Stimulated activated CD8-positive, alpha-beta memory T cell treated with anti-CD3 and anti-CD28 coated beads, Interleukin-15, amount 100 ng/mL, for 1 hour (primary cell): Measurements from ENCODE around the gene UBE2L3.
"Not testable (repeated sequence)": the region's sequence is repeated elsewhere in the genome, so short reads cannot be mapped to it uniquely, and the experiment has no call there.

Experiments
- DNase-seq: peaks from one replicate; pipeline ENCODE4 v3.0.0-alpha.2; 2020; ENCODE audit warnings: low read depth

UBE2L3 gene

DNA sequence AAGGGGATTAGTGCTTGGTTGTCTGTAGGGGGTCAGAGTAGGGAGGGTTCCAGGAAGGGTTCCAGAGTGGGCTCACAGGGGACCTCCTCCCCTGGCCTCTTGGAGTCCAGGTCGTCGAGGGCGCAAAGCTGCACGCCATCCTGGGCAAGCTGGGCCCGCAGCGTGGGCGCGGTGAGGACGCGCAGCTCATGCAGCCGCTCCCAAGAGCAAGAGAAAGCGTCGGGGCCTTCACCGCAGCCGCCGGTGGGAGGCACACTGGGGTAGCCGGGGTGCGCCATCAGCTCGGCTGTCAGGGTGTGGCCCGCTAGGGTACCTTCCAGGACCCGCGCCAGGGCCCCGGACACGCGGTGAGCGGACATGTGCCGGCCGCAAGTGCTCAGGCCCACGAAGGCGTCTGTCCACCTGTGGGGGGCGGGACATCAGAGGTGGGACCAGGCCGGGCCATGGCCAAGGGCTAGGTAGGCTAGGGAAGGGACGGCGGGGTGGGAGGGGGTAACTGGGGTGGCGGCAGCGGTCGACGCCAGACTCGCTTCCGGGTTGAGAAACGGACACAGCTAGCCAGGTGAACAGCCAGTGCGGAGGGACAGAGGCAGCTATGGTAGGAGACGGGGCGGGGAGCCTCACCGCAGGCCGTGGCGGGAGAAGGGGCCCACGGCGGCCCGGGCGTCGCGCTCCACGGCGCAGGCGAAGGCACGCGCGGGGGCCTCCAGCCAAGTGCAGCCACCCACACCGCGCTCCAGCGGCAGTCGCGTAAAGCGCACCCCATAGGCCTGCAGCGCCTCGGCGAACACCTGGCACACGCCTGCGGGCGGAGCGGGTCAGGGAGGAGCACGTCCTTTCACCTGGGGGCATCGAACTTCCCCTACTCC, 61.1 kb downstream of the UBE2L3 start:
- no peak for DNase-seq

DNA sequence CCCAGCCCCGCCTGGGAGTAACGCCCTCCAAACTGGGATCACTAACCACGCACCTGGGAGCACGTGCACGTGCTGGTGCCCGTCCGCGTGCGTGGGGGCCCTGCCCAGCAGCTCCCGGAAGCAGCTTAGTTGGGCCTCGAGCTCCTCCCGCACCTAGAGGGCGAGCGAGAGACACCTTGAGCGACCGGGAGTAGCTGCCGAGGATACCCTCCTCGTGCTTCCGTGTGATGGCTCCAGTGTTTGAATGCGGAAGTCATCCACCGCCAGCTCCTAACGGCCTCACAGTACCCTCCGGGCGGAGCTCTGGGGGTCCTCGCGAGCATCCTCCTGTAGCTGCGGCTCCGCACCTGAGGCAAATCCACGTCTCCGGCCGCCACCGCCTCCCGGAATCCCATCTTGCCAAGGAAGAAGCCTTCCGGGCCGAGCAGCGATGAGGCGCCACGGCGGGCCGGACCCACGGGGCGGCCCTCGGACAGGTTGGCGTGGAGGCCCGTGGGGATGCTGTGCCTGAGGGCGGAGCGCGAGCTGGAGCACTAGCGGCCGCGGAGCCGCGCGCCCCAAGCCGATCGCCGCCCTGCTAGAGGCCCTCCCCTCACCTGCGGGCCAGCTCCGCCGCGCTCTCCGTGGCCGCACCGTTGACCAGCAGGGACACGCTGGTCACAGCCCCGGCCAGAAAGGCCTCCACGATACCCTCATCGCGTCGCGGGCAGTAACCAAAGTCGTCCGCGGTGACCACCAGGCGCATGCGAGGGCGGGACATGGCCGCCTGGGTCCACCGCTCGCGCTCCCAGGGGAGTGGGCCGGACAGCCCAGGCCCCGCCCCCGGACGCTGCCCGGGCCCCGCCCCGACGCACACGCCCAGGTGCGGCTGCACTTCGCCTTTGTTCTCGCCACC, 62.0 kb downstream of the UBE2L3 start, which contains the start of gene YDJC:
YDJC (minus strand) TSS at position 768 of the 895 bp plus-strand sequence; CDS start at position 760, 8 bp downstream.
- DNase-seq: peak; percentile 92

DNA sequence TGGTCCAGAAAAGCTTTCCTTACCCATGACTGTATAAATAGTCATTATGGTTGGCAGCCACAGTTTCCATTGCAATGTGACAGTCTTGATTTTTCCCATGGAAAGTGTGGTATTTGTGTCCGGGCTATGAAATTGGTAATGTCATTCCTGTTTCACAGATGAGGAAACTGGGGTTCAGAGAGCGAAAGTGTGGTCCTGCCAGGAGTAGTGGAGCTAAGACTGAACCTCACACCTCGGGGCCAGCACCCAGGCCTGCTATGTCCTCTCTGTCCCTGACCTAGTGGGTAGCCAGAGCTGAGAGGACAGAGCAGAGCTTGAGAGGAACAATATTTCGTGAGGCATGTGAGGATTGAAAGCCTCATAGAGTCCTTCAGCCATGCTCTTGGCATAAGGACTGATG, 63.5 kb downstream of the UBE2L3 start:
- no peak for DNase-seq

DNA sequence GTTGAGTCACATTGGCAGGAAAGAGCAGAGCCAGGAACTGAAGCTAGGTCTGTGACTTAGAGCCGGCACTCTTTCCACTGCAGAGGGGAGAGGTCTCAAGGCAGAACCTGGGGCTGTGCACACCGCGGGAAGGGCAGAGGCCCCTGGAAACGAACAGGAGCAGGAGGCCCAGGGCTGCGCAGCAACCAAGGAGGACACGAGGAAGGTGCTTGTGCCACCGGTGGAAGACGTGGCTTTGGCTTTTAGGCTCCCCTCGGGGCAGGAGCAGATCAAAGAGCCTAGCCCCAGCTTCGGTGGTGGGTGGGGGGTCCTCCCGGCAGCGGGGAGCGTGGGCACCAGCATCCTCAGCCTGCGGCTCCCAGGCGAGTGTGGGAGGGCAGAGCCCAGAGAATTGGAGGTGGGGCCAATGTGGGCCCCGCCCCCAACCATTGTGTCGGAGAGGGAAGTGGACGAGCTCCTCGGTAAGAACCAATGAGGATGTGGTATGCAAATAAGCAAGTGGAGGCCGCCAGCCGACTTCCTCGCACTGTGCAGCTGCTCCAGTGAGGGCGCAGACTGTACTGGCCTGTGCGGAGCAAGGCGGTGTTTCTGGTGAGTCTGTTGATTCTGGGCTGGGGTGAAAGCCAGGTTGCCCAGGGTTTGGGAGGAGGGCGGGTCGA, 64.9 kb downstream of the UBE2L3 start, which contains the start of gene CCDC116:
CCDC116 (plus strand) TSS at position 524 of the 659 bp plus-strand sequence. CDS start 422 bp downstream, outside the sequence.
- DNase-seq: peak; percentile 37

DNA sequence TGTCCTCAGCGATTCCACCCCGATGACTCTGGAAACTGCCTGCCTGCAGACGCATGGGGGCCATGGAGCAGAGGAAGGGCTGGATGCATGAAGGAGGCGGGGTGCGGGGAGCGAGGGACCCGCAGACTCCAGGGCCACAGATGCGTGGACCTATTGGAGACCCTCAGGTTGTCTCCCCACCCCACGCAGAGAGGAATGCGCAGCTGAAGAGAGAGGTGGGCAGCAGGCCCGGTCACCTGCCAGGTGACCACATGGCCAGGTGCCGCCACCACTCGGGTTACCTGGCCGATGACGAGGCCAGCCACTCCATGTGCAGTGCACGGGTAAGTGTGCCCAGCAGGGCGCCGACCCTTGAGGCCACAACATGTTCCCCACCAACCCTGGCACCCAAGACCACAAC, 65.4 kb downstream of the UBE2L3 start:
- DNase-seq: no peak

DNA sequence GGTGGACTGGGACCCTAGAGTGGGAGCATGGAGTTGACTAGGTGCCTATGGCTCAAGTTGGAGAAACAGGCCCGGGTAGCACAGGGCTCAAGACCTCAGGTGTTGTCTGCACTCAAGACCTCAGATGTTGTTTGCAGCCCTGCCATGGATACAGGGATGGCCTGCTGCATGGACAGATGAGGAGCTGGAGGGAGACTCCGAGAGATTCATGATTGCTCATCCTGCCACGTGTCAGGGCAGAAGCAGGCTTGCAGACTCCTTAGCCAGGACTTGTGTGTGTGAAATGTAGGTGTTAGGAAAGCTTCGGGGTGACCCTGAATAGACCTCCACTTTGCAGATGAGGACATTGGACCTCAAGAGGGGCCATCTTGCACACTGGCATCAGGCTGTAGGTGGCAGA, 66.0 kb downstream of the UBE2L3 start:
- no peak for DNase-seq

DNA sequence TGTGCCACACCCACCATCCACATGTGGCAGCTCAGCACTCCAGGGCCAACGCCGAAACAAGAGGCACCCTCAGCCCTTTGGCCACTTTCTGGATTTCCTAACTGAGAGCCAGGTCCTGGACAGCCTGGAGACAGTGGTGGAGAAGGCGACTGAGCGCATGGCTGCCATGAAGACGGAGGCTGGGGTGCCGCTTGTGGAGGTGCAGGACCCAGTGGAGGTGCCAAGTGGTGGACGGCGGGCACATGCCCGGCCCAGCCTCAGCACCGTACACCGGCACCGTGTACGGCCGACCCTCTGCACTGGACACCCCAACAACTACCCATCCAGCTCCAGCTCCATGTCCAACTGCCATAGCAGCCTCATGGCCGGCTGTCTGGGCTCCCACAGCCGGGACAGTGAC, 66.6 kb downstream of the UBE2L3 start:
- no peak for DNase-seq

DNA sequence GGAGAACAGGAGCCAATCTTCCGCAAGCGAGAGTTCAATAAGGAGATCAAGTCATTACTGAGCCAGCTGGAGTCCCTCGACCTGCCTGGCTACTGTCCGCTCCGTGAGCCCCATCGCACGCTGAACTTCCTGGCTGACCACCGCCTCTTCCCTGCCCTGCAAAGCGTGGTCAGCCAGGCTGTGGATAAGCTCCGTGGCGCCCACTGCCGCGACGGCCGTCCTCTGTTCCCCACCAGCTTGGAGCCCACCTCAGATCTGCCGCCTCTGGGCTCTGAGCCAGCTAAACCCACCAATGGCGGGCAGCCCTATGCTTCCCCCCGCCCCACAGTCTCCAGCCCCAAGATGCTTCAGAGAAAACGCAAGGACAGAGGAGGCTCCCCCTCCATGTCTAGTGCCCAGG, 67.3 kb downstream of the UBE2L3 start:
- no peak for DNase-seq

DNA sequence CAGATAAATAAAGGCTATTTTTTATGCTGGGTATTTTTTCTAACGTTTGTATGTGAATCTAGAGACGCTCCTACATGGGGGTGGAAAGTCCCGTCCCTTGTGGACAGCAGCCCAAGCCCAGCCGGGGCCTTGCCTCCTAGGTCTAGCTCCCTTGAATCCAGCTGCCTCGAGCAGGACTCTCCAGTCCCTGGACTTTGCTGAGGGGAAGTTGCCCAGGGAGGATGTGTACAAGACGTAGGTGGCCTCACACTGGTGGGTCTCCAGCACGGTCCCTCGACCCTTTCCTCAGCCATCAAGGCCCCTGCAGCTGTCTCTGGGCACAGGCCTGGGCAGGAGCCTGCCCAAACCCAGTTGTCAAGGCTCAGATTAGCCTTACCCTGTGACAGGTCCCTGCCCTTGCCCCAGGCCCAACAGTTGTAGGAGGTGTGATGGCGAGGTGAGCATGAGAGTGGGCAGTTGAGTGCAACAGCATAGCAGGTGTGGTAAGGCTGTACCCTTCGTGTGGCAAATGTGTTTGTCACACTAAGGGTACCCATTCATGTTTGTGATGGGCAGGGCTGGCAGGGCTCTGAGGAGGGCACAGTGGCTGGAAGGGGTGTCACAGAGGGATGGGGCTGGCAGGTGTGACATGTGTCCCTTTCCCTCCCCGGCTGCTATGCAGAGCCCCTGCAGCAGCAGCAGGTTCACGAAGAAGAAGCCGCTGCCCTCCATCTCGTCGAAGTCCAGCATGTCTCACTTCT, 68.4 kb downstream of the UBE2L3 start:
- no peak for DNase-seq

DNA sequence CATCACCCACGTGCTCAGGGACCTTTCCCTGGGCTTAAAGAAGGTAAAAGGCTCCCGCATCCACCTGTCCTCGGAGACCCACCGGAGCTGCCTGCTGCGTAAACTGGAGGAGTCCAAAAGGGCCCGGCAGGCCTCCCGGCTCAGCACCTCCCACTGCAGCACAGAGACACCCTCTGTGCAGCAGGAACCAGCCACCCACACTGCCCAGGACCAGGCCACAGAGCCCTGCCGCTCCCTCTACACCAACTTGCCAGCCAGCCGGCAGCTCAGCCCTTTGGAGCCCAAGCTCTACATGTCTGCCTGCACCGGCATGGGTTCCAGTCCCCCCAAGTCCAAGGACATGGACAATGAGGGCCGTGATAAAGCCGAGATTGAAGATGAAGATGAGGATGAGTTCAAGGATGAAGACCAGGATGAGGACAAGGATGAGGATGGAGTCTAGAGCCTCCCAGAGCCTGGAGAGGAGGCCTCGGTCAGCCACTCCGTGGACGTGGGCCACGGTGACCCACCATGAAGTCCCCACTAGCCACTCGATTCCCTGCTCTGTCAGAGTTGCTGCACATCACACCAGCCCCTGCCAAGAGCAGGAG, 69.2 kb downstream of the UBE2L3 start:
- no peak for DNase-seq

DNA sequence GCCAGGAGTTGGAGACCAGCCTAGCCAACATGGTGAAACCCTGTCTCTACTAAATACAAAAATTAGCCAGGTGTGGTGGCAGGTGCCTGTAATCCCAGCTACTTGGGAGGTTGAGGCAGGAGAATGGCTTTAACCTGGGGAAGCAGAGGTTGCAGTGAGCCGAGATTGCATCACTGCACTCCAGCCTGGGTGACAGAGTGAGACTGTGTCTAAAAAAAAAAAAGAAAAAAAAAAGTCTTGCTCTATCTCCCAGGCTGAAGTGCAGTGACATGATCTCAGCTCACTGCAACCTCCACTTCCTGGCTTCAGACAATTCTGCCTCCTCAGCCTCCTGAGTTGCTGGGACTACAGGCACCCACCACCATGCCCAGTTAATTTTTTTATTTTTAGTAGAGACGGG, 69.9 kb downstream of the UBE2L3 start:
- not testable (repeated sequence) for DNase-seq

DNA sequence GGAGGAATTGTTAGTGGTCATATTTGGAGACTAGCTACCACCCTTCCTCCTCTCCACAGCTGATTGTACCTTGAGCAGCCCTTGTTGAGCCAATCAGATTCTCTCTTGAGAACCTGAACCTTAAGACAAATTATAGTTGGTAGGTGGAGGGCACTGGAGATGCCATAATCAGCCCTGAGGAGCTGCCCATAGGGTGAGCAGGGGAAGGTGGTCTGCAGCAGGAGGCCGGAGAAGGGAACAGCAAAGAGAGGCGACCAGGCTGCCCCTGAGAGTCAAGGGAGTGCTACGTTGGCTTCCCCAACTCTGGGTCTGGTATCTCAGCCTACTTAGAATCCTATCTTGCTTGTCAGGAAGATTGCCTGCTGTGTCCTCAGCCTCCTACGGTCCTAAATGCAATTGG, 71.8 kb downstream of the UBE2L3 start:
- DNase-seq: no peak

DNA sequence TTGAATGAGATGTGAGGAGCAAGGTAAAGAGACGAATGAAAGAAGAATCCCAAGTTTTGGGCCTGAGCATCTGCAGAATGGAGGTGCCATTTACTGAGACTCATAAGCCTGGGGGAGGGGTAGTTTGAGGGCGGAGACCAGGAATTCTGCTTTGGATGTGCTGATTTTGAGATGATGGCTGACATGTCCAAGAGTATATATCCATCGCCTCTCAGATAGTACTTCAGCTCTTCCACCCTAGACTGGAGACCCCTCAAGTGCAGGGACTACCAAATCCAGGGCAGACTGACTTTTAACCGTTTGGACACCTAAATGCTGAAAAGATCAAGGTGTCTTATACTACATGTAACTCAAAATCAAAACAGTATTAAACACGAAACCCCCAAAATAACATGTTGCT, 73.3 kb downstream of the UBE2L3 start:
- DNase-seq: no peak

DNA sequence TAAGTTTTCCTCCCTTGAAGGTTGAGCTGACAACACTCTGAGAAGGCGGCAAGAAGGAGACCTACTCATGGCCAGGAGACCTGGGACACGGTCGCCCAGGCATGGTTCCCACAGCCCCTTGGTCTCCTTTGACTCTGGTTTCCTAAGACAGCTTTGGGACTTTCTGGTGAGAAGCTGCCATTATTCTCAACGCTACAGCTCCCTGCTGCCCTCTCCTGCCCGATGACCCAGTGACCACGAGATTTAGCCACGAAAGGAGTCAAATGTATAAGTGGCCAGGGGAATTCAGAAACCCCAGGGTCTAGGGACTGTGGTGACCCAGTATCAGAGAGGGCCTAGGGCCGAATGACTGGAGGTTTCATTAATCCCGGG, 73.9 kb downstream of the UBE2L3 start:
- DNase-seq: no peak

DNA sequence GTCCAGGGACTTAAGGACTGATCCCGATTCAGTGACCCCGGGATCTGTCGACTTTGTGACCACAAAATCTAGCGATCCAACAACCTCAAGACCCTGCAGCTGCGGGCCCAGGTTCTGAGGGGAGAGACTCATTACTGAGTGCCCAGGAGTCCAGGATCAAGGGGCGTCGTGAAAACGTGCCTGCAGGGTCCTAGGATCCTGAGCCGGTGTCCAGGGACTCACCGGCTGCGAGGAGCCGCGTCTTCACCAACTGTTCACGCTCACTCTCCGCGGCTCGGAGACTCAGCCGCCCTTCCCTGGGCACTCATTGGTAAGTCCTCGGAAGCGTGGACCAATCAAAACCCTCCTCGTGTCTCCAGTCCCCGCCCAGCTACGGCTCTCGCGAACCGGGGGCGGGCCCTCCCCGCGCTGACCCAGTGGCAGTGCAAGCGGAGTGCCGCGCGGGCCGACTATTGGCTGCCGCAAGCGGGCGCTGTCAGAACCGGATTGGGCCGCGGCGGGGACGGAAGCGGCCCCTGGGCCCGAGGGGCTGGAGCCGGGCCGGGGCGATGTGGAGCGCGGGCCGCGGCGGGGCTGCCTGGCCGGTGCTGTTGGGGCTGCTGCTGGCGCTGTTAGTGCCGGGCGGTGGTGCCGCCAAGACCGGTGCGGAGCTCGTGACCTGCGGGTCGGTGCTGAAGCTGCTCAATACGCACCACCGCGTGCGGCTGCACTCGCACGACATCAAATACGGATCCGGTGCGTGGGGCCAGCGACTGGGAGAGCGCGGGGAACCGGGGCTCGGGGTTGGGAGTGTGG, 74.5 kb downstream of the UBE2L3 start, which contains the start of gene SDF2L1:
SDF2L1 (plus strand) TSS at position 514 of the 795 bp plus-strand sequence; CDS start at position 549, 35 bp downstream.
- DNase-seq: peak; percentile 92

DNA sequence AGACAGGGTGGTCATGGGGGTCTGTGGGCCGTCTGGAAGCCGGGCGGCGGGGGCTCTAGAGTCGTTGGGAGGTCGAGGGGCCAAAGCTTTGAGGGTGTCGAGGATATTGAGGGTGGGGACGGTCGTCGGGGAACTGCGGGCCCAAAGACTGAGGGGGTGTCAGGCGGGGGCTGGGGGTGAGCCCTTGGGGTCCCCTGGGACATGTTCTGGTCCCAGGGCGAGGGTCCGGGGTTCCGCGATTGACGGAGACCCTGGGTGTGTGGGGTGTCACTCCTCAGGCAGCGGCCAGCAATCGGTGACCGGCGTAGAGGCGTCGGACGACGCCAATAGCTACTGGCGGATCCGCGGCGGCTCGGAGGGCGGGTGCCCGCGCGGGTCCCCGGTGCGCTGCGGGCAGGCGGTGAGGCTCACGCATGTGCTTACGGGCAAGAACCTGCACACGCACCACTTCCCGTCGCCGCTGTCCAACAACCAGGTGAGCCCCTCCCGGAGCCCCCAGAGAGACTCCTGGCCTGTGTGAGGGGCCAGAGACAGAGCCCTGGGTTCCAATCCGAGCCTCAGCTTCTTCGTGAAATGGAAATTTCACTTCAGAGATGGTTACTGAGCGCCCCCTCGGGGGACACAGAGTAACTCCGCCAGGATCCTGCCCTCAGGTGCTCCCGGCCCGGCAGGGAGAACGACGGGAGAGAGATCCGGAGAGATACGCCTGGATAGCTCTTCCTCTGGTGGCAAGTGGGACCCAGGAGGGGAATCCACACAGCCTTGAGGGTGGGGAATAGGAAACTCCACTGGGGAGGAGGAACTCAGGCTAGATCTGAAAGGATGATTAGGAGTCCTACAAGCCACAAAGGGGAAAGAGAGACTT, 75.3 kb downstream of the UBE2L3 start:
- peak; percentile 42 for DNase-seq

DNA sequence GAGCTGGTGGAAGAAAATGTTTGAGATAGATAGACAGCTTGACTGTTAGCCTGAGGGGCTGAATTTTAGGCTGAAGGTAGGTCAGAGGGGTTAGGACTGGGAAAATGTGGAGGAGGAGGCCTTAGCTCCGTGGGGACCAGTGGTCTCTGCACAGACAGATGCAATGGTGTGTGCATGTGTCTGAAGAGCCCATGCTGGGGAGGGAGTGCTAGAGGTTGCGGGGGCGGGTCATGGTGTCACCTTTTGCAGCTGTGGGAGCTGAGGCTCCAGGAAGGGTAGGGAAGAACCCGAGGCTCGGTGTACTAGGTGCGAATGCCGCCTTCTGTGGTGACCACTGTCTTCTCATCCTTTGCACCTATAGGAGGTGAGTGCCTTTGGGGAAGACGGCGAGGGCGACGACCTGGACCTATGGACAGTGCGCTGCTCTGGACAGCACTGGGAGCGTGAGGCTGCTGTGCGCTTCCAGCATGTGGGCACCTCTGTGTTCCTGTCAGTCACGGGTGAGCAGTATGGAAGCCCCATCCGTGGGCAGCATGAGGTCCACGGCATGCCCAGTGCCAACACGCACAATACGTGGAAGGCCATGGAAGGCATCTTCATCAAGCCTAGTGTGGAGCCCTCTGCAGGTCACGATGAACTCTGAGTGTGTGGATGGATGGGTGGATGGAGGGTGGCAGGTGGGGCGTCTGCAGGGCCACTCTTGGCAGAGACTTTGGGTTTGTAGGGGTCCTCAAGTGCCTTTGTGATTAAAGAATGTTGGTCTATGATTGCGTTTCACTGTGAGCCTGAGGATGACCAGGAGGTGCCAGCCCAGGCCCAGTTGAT, 76.2 kb downstream of the UBE2L3 start:
- no peak for DNase-seq

DNA sequence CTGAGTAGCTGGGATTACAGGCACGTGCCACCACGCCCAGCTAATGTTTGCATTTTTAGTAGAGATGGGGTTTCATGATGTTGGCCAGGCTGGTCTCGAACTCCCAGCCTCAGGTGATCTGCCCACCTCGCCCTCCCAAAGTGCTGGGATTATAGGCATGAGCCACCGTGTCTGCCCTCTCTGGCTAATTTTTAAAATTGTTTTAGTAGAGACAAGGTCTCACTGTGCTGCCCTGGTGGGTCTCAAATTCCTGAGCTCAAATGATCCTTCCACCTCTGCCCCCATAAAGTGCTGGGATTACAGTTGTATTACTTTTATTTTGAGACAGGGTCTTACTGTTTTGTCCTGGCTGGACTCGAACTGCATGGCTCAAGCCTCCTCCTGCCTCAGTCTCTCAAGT, 78.0 kb downstream of the UBE2L3 start:
- DNase-seq: not testable (repeated sequence)
